NCI-H1105 (cell line): ENCODE results near the gene ZXDC.

ENCODE experiments used
- DNase-seq: peaks from one replicate; lab custom pipeline; 2025; lab: John Stamatoyannopoulos, UW

Gene ZXDC

DNA sequence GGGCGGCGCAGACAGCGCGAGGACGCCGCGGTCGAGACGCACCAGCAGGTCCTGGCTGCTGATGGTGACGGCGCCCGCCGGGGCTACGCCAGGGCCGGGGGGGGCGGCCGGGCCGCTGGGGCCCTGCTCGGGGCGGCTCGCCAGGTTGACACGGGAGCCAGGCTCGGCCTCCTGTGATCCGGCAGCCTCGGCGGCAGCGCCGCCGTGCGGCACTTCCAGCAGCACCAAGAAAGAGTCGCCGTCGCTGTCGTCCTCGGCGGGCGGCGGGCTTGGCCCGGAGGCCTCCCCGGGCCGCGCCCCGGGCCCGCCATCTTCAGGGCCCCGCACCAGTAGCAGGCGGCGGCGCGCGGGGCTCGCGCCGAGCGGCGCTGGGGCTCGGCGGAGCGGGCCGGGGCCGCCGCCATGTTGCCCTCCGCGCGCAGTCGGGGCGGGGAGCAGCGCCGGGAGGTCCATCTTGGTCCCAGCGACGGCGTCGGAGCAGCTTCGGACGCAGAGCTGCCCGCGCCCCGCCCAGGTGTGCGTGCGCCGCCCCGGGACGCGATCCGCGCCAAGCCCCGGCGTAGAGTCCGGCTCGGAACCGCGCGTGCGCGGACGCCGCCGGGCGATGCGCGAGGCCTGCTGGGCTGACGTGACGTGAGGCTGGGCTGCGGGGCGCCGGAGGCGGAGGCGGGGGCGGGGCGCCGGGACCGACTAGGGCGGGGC is at the start of gene ZXDC:
Gene ZXDC (minus strand): TSS at position 479 of the 702 bp plus-strand sequence. CDS start 26 bp downstream, at position 453.
- DNase-seq: peak; percentile 93

DNA sequence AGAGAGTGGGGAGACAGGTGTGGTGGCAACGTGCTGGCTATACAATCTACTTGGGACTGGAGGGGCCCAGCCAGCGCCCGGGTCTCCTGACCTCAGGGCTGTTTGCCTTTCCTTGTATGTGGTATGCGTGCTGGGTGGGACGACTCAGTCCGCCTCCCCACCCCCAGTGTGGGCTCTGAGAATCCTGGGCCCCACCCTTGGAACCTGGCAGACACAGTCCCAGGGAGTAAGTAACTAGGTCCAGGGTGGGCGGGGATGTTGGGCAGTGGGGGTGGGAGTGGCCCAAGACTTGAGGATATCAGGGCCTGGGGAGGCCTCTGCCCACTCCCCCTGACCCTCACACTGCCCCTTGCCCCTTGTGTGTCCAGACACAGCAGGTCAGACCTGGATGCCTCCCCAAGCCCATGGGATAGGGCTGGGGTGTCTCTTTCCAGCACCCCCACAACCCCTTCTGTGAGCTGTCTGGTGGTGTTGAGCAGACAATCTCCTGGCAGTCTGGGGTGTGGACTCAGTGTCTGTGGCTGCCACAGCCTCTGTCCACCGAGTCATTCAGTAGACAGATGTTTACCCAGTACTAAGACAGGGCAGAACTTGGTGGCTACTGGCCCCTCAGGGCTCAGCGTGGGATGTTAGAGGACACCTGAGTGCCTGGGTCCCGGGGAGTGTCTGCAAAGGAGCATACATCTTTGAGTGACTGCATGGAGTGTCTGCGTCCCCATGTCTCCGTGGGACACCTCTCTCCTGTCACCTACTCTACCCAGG is 49.6 kb upstream of the ZXDC start:
- no peak for DNase-seq

DNA sequence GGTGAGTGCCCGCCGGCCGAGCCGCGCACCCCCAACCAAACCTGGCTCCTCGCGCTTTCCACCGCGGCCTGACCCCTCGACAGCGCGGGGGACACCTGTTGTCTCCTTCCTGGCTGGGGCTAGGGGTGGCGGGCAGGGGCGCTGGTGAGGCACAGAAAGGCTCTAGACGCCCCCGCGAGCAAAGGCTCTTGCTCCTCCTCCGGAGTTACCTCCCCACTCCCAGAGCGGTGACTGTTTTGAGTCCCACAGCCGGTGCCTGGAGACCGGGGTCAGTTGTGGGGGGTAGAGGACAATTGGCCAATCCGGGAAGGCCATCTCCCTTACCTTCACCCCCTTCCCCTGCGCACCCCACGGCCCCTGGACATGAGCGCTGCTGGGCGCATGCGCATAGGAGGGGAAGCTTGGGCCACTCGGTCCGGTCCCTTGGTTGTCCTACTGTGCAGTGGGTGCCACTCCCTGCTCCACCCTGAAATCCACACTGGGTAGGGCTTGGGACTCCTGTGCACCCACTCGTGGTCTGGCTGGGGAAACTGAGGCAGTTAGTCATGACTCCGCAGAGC is 48.8 kb upstream of the ZXDC start:
- DNase-seq: peak; percentile 58

DNA sequence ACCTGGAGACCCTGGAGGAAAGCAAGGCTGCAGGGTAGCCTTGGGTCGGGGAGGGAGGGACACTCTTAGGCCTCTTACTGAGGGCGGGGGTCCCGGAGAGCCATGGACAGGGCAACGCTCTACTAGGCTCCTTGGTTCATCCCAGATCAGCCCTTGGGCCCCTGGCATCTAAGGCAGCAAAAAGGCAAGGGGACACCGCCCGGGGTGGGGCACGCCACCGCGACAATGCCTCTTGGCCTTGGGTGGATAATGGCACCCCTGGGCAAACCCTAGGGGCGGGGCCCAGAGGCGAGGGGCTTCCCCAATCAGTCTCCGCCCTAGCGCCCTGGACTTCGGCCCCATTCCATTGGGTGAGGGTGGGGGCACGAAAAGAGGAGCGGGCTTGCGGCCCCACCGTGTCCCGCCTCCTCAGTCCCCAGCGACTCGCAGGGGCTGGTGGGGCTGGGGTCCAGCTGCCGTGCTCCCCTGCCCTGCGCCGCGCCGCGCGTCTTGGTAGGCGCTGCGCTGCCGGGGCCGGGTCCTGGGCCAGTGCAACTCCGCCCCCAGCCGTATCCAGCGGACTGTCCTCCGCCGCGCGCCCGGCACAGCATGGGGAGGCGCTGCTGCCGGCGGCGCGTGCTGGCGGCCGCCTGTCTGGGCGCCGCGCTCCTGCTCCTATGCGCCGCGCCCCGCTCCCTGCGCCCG is 48.2 kb upstream of the ZXDC start, which contains the start of gene CHST13:
Gene CHST13 (plus strand): TSS at position 411 of the 684 bp plus-strand sequence. CDS start 178 bp downstream, at position 589.
- DNase-seq: peak; percentile 58

DNA sequence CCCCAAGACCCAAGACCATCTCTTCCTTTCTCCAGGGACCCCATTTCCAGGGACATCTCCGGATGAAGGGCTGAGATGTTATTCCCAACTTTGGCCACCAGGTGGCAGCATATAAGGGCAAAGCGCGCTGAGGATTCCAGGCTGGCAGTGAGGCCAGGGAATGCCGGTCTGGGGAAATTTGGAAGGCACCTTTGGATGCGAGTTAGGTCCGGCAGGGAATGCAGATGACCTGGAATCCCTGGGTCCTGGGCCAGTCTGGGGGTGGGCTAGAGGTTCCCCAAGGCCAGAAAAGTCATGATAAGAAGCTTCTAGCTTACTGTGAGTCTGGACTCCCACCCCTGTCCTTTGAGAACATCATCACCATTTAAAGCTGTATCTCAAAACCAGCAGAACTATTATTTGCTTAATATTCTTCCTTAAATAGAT is 46.7 kb upstream of the ZXDC start:
- DNase-seq: peak; percentile 68

DNA sequence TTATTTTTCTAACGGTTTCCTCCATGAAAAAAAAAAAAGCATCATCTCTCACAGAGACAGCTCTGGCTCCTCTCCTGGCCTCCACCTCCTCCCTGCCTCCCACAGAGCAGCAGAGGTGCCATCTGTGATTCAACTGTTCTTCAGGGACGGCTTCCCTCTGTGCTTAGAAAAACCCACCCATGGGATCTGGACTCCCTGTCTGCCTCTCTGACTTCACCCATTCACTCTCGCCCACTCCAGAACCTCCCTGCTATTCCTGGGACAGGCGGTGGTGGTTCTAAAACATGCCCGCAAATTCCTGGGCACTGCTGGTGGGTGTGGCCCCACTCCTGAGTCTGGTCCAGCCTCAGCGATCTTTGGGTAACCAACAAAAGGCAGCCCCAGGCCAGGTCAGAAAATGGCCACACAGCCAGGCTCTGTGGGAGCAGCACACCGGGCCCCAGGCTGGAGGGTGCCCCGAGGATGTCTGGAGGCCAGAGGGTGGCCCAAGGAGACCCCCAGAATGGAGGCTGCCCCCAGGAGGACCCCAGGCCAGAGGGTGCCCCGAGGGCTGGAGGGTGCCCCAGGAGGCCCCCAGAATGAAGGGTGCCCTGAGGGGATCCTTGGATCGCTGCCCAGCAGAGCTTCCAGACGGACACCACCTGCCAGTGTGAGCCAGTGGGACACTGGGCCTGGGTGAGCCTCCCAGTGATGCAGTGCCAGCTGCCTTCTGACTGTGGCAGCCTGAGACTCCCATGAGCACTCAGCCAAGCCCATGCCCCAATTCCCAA is 45.6 kb upstream of the ZXDC start:
- no peak for DNase-seq

DNA sequence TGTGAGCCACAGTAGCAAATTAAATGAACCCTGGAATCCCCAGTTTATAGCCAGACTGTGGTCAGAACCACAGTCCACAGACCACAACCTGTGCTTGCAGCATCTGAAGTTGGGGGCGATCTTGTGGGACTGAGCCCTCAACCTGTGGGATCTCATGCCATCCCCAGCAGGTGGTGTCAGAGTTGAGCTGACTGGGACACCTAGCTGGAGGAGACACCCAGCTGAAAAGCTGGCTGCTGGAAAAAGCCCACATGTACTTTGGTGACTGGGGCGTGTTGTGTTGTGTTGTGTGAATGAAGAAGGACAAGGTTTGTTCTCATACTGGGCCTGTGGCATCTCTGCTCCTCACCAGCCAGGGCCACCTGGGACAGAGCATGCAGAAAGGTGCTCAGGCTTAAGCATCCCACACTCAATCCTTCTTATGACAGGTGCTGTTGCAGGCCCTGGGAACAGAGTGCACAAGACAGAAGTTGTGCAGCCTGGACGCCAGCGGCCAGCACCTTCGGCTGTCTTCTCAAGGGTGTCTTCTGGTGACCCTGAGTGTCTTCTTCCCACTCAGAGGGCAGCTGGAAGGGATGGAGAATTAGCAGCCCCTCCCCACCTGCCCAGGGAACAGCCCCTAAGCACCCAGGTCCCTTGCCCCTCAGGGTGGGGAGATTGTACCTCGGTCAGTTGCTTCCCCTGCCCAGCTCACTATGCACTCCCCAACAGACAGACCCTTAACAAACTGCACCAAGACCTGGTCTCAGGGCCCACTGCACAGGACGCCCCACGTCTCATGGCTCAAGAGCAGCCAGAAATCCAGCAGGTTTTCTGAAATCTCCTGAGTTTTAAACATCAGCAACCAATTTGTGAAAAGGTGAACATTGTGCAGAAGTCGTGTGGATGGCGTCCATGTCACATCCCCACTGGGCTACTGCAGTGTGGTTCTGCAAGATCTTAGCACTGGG is 44.1 kb upstream of the ZXDC start:
- DNase-seq: no peak

DNA sequence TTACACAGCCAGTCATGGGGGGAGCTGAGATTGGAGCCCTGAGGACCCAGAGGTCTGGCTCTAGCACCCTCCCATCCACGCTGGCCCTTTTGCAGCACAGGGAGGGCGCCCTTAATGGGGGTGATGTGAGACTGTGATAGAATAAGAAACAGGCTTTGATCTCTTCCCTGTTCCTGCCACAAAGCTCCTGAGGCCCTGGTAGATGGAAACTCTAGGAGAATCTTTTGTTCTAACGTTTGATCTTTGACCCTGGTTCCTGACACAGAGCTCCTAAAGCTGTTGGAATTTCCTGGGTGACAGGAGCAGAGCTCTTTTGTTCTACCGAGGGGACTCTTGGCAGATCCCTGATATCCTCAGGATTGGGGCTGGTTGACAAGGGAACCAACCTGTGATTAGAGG is 43.1 kb upstream of the ZXDC start:
- no peak for DNase-seq

DNA sequence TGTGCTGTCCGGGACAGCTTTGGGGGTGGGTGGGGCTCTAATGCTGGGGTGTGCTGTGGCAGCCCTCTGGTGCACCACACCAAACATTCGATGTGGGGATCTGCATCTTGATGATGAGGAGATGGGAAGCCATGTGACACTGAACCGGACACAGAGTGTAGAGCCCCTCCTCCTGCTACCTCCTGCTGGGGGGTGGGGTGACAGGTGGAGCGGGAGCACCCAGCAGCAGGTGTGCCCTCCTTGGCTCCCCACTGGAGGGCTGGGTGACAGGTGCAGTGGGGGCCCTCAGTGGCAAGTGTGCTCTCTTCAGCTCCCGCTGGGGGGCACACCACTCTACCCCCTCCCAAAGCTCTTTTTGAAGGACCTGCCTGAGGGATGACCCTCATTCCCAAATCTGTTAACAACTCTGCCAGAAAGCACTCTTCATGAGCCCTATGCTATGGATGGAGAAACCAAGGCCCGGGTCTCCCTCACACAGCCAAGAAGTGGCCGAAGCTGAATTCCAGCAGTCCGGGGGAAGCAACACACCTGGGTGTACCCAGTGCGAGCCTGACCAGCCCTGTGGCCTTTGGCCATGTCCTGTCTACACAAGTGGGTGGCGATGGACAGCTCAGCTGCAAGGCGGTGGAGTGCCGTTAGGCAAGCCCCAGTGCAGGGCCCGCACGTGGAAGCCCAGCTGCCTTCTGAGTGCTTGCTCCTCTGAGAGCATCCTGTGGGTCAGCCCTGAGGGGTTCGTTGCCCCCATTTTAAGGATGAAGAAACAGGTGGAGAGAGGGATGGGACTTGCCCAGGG is 42.5 kb upstream of the ZXDC start:
- no peak for DNase-seq

DNA sequence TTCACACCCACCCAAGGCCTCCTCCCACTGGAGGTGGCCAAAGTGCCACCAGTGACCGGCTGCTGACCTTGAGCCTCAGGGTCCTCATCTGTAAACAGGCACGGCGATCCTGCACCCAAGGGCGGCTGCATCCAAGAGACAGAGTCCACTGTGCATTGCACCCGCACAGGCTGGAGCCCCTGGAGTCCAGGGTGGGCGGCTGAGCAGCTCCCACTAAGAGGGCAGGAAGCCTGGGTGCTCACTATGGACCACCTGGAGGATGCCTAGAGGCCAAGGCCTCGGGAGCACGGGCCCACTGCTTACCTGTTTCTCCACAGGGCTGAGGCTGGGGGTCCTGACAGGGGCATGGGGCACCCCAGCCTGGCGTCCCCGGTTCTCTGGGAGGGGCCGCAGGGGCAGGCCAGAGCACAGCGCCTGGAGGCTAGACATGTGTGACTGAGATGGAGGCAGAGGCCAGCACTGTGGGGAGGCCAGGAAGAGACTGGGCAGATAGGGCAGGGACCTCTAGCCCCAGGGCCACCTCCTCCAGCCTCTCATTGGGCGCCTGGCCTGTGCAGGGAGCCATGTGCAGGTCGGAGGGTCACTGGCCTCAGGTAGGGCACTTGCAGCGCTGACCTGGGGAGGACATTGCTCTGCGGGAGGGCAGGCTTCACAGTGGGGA is 41.7 kb upstream of the ZXDC start, which contains the start of gene UROC1:
Gene UROC1 (minus strand): TSS at position 483 of the 661 bp plus-strand sequence. CDS start 54 bp downstream, at position 429.
- DNase-seq: no peak

- DNase-seq: no peak
Observed at GRCh38 chr3:126516936-126517290, 41.2 kb upstream of the ZXDC start.

DNA sequence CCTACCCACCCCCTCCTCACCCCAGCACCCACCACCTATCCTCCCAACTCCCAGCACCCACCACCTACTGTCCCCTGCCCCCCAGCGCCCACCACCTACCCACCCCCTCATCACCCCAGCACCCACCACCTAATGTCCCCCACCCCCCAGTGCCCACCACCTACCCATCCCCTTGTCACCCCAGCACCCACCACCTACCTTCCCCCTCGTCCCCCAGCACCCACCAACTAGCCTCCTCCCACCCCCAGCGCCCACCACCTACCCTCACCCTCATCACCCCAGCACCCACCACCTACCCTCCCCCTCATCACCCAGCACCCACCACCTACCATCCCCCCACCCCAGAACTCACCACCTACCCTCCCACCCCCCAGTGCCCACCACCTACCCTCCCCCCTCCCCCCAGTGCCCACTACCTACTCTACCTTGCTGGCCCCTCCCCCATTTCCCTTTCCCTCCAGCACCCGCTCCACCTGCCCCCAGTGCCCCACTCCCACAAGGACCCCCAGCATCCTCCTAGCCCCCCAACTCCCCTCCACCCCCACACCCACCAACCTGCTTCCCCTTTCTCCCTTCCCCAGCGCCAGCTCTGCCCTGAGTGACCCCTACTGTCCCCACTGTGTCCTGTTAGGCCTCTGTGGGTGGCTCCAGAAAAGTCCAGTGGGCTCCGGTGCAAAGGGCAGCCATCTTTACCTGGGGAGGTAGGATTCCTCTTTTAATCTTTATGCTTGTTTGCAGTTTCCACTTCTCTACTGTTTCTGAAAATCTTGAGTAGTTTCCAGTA is 40.7 kb upstream of the ZXDC start:
- no peak for DNase-seq

DNA sequence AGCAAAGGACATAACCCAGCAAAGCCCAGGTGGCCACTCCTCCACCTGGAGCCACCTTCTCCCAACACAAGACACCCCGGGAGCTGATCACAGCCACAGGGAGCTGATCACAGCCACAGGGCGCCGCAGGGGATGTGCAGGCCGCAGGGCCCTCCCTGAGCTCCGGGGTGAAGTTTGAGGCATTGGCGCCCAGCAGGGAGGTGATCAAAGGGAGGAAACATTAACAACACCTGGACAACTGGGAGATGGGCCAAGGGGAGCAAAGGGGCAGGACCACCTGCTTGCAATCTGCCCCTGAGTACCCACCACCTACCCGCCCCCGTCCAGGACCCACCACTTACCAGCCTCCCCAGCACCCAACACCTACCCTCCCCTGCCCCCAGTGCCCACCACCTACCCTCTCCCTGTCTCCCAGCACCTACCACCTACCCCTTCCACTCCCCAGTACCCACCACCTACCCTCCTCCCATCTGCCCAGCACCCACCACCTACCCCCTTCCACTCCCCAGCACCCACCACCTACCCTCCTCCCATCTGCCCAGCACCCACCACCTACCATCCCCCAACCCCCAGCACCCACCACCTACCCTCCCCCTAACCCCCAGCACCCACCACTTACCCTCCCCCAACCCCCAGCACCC is 39.5 kb upstream of the ZXDC start:
- peak; percentile 45 for DNase-seq

DNA sequence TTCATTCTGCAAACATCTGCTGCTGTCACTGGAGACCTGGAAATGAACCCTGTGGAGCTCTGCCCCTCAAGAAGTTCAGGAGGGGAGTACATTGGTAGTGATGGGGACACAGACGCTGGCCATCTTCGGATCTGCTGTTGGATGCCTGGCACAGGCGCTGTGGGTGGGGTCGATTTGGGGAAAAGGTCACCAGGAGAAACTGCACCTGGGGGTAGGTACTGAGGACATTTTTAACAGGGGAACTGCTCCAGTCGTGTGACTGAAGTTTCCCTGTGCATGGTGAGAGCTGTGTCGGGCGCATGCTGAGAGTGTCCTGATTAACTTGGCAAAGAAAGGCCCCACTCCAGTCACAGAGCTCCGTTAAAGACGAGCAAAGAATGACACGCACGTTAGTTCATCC is 38.5 kb upstream of the ZXDC start:
- no peak for DNase-seq

- no peak for DNase-seq
Observed at GRCh38 chr3:126512916-126513650, 37.4 kb upstream of the ZXDC start.

- DNase-seq: no peak
Observed at GRCh38 chr3:126512026-126512425, 36.3 kb upstream of the ZXDC start.

DNA sequence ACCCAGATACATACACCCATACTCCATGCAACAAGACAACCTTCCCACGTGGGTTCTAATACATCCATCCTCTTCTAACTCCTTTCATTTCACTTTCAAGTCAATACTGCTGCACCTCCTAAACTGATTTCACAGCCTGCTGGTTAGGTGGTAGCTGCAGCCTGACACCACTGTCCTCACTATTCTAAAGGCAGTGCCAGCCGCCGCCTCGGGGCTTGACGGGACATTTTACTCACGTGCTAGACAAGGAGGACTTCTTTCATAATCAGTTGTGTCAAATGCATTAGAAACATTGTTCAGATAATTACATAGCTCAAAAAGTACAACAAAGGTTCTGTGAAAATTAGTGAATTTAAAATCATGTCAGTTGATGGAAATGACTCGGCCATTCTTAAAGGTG is 35.6 kb upstream of the ZXDC start:
- DNase-seq: no peak
